ENCODE results near the gene MDM2. TPM values are rescaled to one million over a fixed set of nuclear protein-coding genes. Genes with fewer than 3 reads are reported as not detected.
A peak's percentile ranks its signal among the peaks of the same experiment; 100 is the strongest.

MDM2 gene
- total and polyA plus RNA-seq, 2 of the 13 experiments (the other 11 are each of a cell fraction or from before 2014, with no cell fraction given), result 29.3 to 314 TPM

DNA sequence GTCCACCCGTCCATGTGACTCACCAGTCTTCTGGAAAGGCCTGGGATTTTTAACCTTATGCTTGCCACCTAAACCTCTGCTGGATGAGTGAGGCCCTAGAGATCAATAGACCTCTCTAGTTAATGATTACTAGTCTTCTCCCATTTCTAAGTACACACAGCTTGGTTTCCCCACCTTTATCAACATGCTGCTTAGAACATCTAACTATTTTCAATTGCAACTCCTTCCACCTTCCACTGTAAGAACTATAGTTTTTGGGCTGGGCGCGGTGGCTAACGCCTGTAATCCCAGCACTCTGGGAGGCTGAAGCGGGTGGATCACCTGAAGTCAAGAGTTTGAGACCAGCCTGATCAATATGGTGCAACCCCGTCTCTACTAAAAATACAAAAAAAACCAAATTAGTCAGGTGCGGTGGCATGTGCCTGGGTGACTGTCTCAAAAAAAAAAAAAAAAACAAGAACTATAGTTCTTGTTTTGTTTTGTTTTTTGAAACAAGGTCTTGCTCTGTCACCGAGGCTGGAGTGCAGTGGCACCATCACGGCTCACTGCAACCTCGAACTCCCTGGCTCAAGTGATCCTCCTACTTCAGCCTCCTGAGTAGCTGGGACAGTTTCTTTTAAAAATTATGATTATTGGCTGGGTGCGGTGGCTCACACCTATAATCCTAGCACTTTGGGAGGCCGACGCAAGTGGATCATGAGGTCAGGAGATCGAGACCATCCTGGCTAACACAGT lies 18.7 kb upstream of the MDM2 start (continued):
- TF ChIP-seq STAT6 (CRISPR knock-in tag; IDR thresholded peaks at IDR 0.05; ENCODE audit: borderline replicate concordance), result 0 out of 2 replicates have a peak, but pooled peaks have one; percentile 42
- no peak for TF ChIP-seq ZBTB20 (CRISPR knock-in tag; IDR thresholded peaks at IDR 0.05; ENCODE audit: borderline replicate concordance, low read depth)
- no peak for TF ChIP-seq ZNF282 (IDR thresholded peaks at IDR 0.05; ENCODE audit: partially characterized antibody)
- TF ChIP-seq HMG20A (CRISPR knock-in tag; IDR thresholded peaks at IDR 0.05; ENCODE audit: borderline replicate concordance), result peak; percentile 57; the same call in 1 of the 2 replicates
- no peak for TF ChIP-seq CEBPB (IDR thresholded peaks at IDR 0.05; ENCODE audit: borderline replicate concordance, low read depth, low read length)
- no peak for TF ChIP-seq ZNF354B (CRISPR knock-in tag; IDR thresholded peaks at IDR 0.05)
- no peak; the same call in 1 of the 2 replicates for TF ChIP-seq REPIN1 (CRISPR knock-in tag; IDR thresholded peaks at IDR 0.05; ENCODE audit: borderline replicate concordance, low read depth)
- TF ChIP-seq MED1 (CRISPR knock-in tag; IDR thresholded peaks at IDR 0.05), result peak; percentile 92
- no peak for TF ChIP-seq GTF2F1 (IDR thresholded peaks at IDR 0.05; ENCODE audit: low read length)
- no peak for TF ChIP-seq RAD51 (IDR thresholded peaks at IDR 0.05; ENCODE audit: borderline replicate concordance)
- TF ChIP-seq WIZ (CRISPR knock-in tag; IDR thresholded peaks at IDR 0.05), result no peak
- no peak for TF ChIP-seq ZNF276 (CRISPR knock-in tag; IDR thresholded peaks at IDR 0.05; ENCODE audit: low read depth)
- TF ChIP-seq SRF (IDR thresholded peaks at IDR 0.05; ENCODE audit: low read depth, low read length), result no peak
- TF ChIP-seq ZNF674 (CRISPR knock-in tag; IDR thresholded peaks at IDR 0.05; ENCODE audit: low read depth), result no peak
- TF ChIP-seq MAF1 (CRISPR knock-in tag; IDR thresholded peaks at IDR 0.05; ENCODE audit: borderline replicate concordance), result no peak
- TF ChIP-seq HOXA9 (CRISPR knock-in tag; IDR thresholded peaks at IDR 0.05; ENCODE audit: borderline replicate concordance), result no peak
- TF ChIP-seq ZNF512B (CRISPR knock-in tag; IDR thresholded peaks at IDR 0.05; ENCODE audit: borderline replicate concordance), result no peak
- no peak for TF ChIP-seq CAMTA2 (CRISPR knock-in tag; IDR thresholded peaks at IDR 0.05; ENCODE audit: borderline replicate concordance)
- no peak for TF ChIP-seq KMT2B (CRISPR knock-in tag; IDR thresholded peaks at IDR 0.05)
- TF ChIP-seq SMARCC2 (IDR thresholded peaks at IDR 0.05), result 0 out of 2 replicates have a peak, but pooled peaks have one; percentile 2
- TF ChIP-seq KLF16 (CRISPR knock-in tag; IDR thresholded peaks at IDR 0.05), result no peak; a peak in 1 of 4 replicates
- no peak for TF ChIP-seq ZNF782 (CRISPR knock-in tag; IDR thresholded peaks at IDR 0.05; ENCODE audit: borderline replicate concordance)
- no peak for TF ChIP-seq ZNF326 (CRISPR knock-in tag; IDR thresholded peaks at IDR 0.05; ENCODE audit: borderline replicate concordance)
- no peak for TF ChIP-seq ZNF510 (CRISPR knock-in tag; IDR thresholded peaks at IDR 0.05; ENCODE audit: low read depth)

Measured in HepG2 (cell line).